Measurements from ENCODE around the gene SCARB2.
A peak's percentile ranks its signal among the peaks of the same experiment; 100 is the strongest.

Gene SCARB2

DNA sequence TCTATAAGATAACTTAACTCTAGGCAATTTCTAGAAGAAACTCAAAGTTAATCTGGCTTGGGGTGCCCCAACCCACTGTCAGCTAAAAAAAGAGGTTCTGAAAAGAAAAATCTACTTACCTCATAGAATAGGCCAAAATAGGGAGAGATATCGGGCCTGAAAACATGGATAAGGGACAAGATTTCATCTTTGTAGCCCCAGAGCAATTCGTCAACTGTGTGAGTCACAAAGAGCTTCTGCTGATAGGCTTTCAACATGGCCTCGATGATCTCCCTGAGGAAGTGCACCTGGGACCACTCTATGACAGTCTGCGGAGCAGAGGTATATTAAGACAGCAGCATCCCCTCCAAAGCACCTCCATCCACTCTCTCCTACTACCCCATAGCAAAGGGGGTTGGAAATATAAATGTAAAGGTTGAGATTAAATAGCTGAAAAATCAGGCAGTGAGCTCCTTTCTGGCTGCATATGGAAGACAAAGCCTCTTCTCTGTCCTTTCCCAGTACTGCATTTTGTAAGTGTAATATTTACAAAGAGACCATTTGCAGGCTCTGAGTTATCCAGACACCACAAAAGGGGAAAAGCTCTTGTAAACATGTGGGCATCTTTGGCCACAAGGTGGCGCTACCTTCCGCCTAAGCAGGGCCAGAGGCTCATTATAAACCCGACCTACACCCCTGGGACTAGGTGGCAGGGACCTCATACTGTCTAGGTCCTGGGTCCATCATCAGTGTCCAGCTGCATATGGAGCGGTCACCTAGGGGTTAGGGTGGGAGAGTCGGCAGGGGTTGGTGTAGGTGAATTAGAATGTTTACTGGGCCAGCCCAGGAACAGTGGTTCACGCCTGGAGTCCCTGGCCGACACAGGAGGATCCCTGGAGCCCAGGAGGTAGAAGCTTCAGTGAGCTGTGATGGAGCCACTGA is 34.0 kb downstream of the SCARB2 start:
- CTCF ChIA-PET: interaction anchor here (0.6 to 8.7 kb wide), 36 partner anchors 9 to 325 kb away, joined by 3 to 205 read pairs (median 4); partner anchors contain the start of genes SCARB2 and STBD1
- no peaks in the 10 kb centered on the region for H3K4me1 Mint-ChIP-seq
- no peaks in the 10 kb centered on the region for H3K36me3 Mint-ChIP-seq
- H3K4me3 Mint-ChIP-seq: no peak overlapping the region
- no peaks in the 10 kb centered on the region for H3K27me3 Mint-ChIP-seq
- no peak overlapping the region for H3K27ac Mint-ChIP-seq
- peak; percentile 88 for DNase-seq
- H3K9me3 Mint-ChIP-seq: no peaks in the 10 kb centered on the region

DNA sequence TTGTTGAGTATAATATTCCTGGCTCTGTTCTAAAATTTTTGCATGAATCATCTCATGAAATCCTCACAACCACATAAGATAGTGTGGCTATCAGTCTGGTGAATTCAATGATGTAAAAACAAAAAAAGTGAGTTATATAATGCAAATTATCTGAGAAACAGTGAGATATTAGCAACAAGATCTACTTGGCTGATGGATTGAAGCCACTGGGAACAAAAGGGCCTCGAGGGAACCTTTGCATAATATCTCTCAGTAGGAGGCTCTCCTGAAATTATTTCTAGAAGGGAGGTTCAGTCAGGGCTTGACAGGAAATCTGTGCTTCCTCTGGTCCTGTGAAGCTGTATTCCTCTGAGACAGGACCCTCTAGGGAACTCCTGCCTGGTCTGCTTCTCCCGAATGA is 35.3 kb downstream of the SCARB2 start:
- no peak overlapping the region for H3K4me3 Mint-ChIP-seq
- no peaks in the 10 kb centered on the region for H3K36me3 Mint-ChIP-seq
- H3K27ac Mint-ChIP-seq: no peak overlapping the region
- H3K9me3 Mint-ChIP-seq: no peaks in the 10 kb centered on the region
- no peaks in the 10 kb centered on the region for H3K27me3 Mint-ChIP-seq
- no peaks in the 10 kb centered on the region for H3K4me1 Mint-ChIP-seq
- DNase-seq: no peak
- CTCF ChIA-PET: interaction anchor here (1.1 to 8.7 kb wide), 5 partner anchors 15 to 326 kb away, joined by 3 to 205 read pairs (median 11); no protein-coding TSS in a partner anchor

DNA sequence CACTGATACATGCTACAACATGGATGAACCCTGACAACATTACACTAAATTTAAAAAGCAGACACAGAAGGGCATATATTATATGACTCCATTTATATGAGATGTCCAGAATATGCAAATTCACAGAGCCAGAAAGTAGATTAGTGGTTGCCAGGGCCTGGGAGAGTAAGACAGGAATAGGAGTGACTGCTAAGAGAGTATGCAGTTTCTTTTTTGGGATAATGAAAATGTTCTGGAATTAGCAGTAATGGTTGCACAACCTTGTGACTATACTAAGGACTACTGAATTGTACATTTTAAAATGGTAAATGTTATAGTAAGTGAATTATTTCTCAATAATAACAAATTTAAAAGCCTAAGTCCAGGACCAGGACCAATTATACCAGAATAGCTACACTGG is 35.9 kb downstream of the SCARB2 start:
- Mint-ChIP-seq H3K36me3 (no peaks in the 10 kb centered on the region), H3K4me1 (no peaks in the 10 kb centered on the region), H3K27ac (no peak overlapping the region), H3K9me3 (no peaks in the 10 kb centered on the region), H3K4me3 (no peak overlapping the region), H3K27me3 (no peaks in the 10 kb centered on the region)
- no peak for DNase-seq
- CTCF ChIA-PET: interaction anchor here (1.1 to 8.7 kb wide), 3 partner anchors 75 to 327 kb away, joined by 3 to 205 read pairs (median 33); no protein-coding TSS in a partner anchor

DNA sequence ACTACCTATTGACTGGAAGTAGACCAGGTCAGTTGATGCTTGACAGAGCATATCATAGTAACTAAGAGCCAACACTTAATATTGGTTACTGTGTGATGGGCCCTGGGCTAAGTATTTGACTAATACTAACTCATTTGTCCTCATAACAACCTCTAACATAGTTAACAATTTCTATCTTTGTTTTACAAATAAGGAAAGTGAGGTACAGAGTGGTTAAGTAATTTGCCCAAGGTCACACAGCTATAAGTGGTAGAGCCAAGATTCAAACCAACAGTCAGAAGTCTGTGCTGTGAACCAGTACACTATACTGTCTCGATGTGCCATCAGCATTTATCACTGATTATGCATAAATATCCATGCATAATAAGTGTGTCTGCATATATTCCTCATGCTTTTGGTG is 38.3 kb downstream of the SCARB2 start:
- H3K4me1 Mint-ChIP-seq: no peaks in the 10 kb centered on the region
- H3K4me3 Mint-ChIP-seq: no peak overlapping the region
- no peaks in the 10 kb centered on the region for H3K27me3 Mint-ChIP-seq
- no peak overlapping the region for H3K27ac Mint-ChIP-seq
- peaks cover 1% of the 10 kb centered on the region for H3K36me3 Mint-ChIP-seq
- CTCF ChIA-PET: interaction anchor here (0.7 kb wide), 1 partner anchor 202 kb away, joined by 3 read pairs; no protein-coding TSS in a partner anchor
- H3K9me3 Mint-ChIP-seq: no peaks in the 10 kb centered on the region
- DNase-seq: no peak

DNA sequence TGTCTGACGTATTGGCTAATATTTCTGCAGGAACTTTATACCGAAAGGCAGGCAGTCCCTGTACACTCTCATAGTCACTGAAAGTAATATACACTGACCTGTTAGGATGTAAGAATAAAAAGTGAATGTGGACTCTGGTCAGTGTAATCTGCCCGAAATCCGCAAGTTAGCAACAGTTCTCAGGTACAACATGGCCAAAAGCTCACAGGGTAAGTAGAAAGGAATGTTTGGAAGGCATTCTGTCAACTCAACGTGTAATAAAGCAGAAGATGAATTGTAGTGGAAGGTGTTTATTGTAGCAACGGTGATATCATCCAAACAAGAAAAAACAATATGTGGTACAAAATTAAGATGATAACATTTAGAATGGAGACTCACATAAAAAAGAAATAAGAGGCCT is 39.4 kb downstream of the SCARB2 start:
- no peak overlapping the region for H3K27ac Mint-ChIP-seq
- CTCF ChIA-PET: no interaction called here
- H3K27me3 Mint-ChIP-seq: no peaks in the 10 kb centered on the region
- no peaks in the 10 kb centered on the region for H3K4me1 Mint-ChIP-seq
- no peak overlapping the region for H3K4me3 Mint-ChIP-seq
- H3K36me3 Mint-ChIP-seq: peaks cover 1% of the 10 kb centered on the region
- no peak for DNase-seq
- H3K9me3 Mint-ChIP-seq: no peaks in the 10 kb centered on the region

DNA sequence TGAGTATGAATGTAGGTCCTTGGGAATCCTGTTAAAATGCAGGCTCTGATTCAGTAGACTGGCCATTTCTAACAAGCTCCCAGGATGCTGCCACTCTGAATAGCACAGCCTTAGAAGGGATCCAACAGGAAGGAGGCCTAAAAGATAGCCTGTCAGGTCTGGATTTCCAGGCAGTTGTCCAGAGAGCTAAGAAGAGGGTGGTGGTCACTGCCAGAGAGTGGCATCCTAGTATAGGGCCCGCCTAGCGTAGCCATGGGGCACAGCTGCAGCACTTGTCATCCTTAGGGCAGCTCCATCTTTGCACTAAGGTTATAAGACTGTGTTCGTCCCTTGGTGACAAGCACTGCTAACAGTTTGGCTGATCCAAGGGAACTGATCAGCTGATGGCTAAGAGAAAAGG is 44.9 kb downstream of the SCARB2 start:
- DNase-seq: no peak
- no peaks in the 10 kb centered on the region for H3K9me3 Mint-ChIP-seq
- H3K36me3 Mint-ChIP-seq: peaks cover 11% of the 10 kb centered on the region
- no peak overlapping the region for H3K27ac Mint-ChIP-seq
- no peaks in the 10 kb centered on the region for H3K4me1 Mint-ChIP-seq
- CTCF ChIA-PET: interaction anchor here (3.4 kb wide), 1 partner anchor 11 kb away, joined by 18 read pairs; no protein-coding TSS in a partner anchor
- no peak overlapping the region for H3K4me3 Mint-ChIP-seq
- no peaks in the 10 kb centered on the region for H3K27me3 Mint-ChIP-seq

DNA sequence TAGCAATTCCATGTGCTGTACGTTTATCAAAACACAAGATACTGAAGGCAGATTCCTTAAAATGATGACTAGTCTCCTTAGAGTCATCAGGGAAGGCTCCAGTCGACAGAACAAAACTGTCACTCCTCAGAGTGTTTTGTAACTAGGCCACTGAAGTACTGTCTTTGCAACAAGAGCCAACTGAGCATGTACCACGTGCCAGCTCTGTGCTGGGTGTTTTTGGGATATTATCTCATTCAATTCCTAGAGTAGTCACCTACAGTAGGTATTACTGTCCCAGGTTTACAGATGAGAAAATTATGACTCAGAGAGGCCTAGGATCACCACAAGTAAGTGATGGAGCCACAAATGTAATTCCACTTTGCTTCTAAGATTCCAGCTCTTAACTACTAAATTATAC is 47.1 kb downstream of the SCARB2 start:
- Mint-ChIP-seq H3K4me1 (no peaks in the 10 kb centered on the region), H3K36me3 (peaks cover 15% of the 10 kb centered on the region), H3K4me3 (no peak overlapping the region), H3K27me3 (no peaks in the 10 kb centered on the region), H3K27ac (no peak overlapping the region), H3K9me3 (no peaks in the 10 kb centered on the region)
- CTCF ChIA-PET: interaction anchor here (1.1 kb wide), 1 partner anchor 13 kb away, joined by 3 read pairs; no protein-coding TSS in a partner anchor
- DNase-seq: no peak

DNA sequence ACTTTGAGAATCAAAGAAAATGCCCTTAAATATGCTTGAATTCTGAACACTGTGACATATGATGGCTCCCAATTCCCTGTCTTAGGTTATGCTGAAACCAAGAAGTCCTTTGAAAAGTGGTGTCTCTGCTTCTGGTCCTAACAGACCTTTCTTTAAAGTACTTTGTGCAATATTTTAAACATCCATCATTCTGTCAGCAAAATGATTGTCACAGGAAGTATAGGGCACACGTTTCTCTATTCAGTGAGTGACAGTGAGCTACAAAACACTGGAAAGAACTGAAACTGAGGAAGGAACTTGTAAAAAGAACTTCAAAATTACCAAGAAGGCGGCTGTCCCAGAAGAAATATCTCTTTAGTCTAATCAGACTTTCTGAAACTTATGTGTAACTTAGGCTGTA is 53.3 kb downstream of the SCARB2 start:
- no peak for DNase-seq
- Mint-ChIP-seq H3K9me3 (no peaks in the 10 kb centered on the region), H3K36me3 (peaks cover 7% of the 10 kb centered on the region), H3K4me3 (no peak overlapping the region), H3K27me3 (no peaks in the 10 kb centered on the region), H3K4me1 (no peaks in the 10 kb centered on the region), H3K27ac (no peak overlapping the region)
- CTCF ChIA-PET: no interaction called here

DNA sequence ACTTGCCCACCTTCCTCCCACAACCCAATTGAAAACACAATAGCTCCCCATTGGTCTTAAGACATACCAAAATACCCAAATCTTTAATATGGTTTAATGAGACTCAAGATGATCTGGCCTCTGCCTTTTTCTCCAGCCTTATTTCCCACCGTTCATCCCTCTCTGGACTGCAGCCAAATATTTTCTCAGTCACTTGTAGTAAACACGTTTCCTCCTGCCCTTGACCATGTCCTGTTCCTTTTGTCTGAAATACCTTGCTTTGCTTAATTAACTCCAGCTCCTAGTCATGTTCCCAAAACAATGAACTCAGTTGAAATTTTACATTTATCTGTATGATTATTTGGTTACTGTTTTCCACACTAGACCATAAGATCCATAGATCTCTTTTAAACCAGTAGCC is 57.0 kb downstream of the SCARB2 start:
- DNase-seq: no peak
- no peaks in the 10 kb centered on the region for H3K4me1 Mint-ChIP-seq
- peaks cover 2% of the 10 kb centered on the region for H3K36me3 Mint-ChIP-seq
- H3K27ac Mint-ChIP-seq: no peak overlapping the region
- peaks cover 5% of the 10 kb centered on the region for H3K9me3 Mint-ChIP-seq
- peaks cover 3% of the 10 kb centered on the region for H3K27me3 Mint-ChIP-seq
- no peak overlapping the region for H3K4me3 Mint-ChIP-seq
- CTCF ChIA-PET: interaction anchor here (1.1 kb wide), 1 partner anchor 160 kb away, joined by 3 read pairs; no protein-coding TSS in a partner anchor

DNA sequence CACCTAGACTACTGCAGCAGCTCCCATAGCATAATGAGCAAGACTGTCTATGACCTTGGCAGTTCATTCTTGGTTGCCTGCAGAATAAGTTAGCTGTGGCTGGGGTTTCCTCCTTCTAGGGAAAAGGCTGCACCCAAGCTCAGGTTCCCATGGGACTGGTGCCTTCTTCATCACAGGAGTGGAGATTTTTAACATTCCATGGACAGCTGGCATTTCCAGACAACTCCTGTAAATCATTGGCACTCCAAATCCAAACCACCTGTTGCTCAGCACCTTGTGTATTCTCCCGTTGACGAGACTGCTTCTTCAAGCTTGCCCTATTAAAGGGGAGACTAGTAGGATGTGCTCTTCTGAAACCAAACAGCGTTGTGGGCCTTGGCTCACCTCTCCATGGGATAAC is 57.6 kb downstream of the SCARB2 start:
- H3K4me1 Mint-ChIP-seq: no peaks in the 10 kb centered on the region
- no peak for DNase-seq
- H3K4me3 Mint-ChIP-seq: no peak overlapping the region
- no peak overlapping the region for H3K27ac Mint-ChIP-seq
- no peaks in the 10 kb centered on the region for H3K36me3 Mint-ChIP-seq
- CTCF ChIA-PET: interaction anchor here (1.1 kb wide), 1 partner anchor 160 kb away, joined by 3 read pairs; no protein-coding TSS in a partner anchor
- H3K9me3 Mint-ChIP-seq: peaks cover 5% of the 10 kb centered on the region
- H3K27me3 Mint-ChIP-seq: peaks cover 3% of the 10 kb centered on the region

DNA sequence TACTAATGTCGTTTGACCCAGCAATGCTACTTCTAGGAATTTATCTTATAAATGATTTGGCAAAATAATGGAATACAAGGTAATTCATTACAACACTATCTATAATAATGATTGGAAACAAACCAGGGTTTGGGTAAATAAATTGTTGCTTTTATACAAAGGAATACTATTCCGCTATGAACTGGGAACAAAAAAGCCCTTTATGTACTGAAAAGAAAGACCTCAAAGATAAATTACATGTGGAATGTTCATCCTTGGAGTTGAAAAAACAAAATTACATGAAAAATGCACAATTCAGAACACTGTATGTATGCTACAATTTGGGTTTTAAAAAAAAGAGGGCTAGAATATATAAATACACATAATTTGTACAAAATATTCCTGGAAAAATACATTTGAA is 60.3 kb downstream of the SCARB2 start:
- Mint-ChIP-seq H3K36me3 (peaks cover 3% of the 10 kb centered on the region), H3K27ac (no peak overlapping the region), H3K4me1 (peaks cover 17% of the 10 kb centered on the region), H3K27me3 (peaks cover 3% of the 10 kb centered on the region), H3K9me3 (peaks cover 5% of the 10 kb centered on the region), H3K4me3 (no peak overlapping the region)
- CTCF ChIA-PET: no interaction called here
- DNase-seq: no peak

DNA sequence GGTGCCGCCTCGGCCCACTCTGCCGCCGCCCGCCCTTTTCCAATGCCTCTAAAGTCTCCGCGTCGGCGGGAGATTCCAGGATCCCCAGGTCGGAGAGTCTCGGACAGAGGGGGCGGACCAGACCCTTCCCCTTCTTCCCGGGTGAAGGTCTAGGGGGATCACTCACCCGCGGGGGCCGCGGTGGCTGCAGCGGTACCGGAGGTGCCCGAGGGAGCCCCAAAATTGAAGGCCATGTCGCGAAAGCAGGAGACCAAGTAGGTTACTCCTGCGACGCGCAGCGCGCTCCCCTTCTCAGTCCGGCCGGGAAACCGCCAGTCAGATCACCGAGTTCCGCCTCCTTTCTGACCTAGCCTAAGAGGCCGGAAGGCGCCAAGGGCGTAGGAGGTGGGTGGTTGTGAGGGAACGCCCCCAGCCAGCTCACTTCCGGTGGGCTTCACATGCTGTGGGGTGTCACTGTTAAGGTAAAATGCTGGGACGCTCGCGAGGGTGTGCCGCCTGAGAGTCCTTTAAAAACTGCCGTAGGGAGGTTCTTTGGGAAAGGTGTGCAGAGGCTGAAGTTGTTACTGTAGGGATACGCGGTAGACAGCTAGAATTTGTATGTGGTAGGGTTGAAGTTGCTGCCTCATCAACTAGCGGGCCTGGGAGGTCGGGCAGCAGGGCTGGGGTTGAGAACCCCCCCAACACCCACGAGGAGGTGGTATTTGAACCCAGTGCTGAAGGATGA is 65.3 kb downstream of the SCARB2 start, which contains the start of gene NUP54:
Gene NUP54, minus strand, starts transcription at position 256 of the 724 bp plus-strand sequence. Its CDS starts 23 bp downstream, at position 233.
- CTCF ChIA-PET: interaction anchor here (0.7 to 1.0 kb wide), 2 partner anchors 72 to 229 kb away, joined by 3 read pairs; no protein-coding TSS in a partner anchor
- H3K9me3 Mint-ChIP-seq: no peaks in the 10 kb centered on the region
- H3K36me3 Mint-ChIP-seq: peaks cover 6% of the 10 kb centered on the region
- H3K27me3 Mint-ChIP-seq: peaks cover 3% of the 10 kb centered on the region
- H3K4me3 Mint-ChIP-seq: peak within 1 kb of the TSS; percentile 95
- peak within 1 kb of the TSS; percentile 96 for H3K27ac Mint-ChIP-seq
- H3K4me1 Mint-ChIP-seq: peaks cover 37% of the 10 kb centered on the region
- peak; percentile 96 for DNase-seq

DNA sequence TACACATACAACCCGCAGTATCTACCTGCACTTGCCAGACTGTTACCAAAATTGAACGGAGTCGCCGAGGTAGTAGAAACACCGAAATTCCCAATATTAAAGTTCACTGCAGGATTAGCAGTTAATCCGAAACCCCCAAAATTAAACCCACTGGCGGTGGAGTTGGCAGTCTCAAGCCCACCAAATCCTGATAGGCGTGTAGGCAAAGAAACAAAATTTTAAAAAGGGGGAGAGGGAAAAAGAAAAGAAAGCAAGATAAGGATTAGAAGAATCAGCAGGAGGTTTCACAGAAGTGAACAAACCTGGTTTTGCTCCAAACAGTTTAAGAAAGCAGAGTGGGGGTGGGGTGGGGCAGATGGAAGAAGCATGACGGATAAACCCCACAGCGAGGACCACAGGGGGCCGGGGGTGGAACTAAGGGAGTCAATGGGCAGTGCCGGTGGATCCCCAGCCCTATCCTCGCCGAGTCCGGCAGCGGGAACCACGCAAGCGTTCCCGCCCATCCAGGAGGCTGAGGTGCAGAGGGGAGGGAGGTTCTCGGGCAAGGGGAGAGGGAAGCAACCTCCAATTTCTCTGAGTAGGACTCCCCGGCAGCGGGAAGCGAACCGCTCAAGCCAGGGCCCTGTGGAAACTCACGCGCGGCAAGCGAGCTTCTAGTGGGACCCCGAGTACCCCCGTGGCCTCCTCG is 66.0 kb downstream of the SCARB2 start:
- peaks cover 11% of the 10 kb centered on the region for H3K36me3 Mint-ChIP-seq
- H3K27ac Mint-ChIP-seq: peak overlapping the region; percentile 96
- H3K9me3 Mint-ChIP-seq: no peaks in the 10 kb centered on the region
- H3K27me3 Mint-ChIP-seq: peaks cover 3% of the 10 kb centered on the region
- CTCF ChIA-PET: interaction anchor here (0.7 kb wide), 1 partner anchor 73 kb away, joined by 3 read pairs; no protein-coding TSS in a partner anchor
- peak overlapping the region; percentile 95 for H3K4me3 Mint-ChIP-seq
- H3K4me1 Mint-ChIP-seq: peaks cover 37% of the 10 kb centered on the region
- peak; percentile 66 for DNase-seq

DNA sequence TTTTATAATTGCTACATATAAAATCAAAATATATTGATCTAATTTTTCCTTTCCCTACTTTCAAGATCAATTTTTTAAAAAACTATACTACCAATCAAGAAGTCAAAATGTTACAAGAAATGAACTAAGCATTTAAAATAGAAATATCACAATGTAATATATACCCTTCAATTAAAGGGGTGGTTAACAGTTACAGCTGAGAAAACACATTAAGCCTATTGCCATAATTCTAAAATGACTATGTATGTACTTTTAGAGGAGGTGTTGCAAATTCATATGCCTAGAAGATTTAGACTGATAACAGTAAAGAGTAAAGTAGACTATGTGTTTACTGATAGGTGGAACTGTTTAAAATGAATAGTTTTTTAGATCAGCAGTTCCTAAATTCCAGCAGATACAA is 69.1 kb downstream of the SCARB2 start:
- H3K27ac Mint-ChIP-seq: no peak overlapping the region
- no peak for DNase-seq
- peaks cover 31% of the 10 kb centered on the region for H3K4me1 Mint-ChIP-seq
- peaks cover 33% of the 10 kb centered on the region for H3K36me3 Mint-ChIP-seq
- H3K4me3 Mint-ChIP-seq: no peak overlapping the region
- no peaks in the 10 kb centered on the region for H3K9me3 Mint-ChIP-seq
- H3K27me3 Mint-ChIP-seq: no peaks in the 10 kb centered on the region
- CTCF ChIA-PET: no interaction called here
